Body of pancreas (tissue), 4 donors: Measurements from ENCODE around the gene KRTCAP2.
"Not testable (repeated sequence)": the region's sequence is repeated elsewhere in the genome, so short reads cannot be mapped to it uniquely, and the experiment has no call there.

Experiments used
- POLR2A ChIP-seq, 3 donors: fragments of 450-650 bp; IDR thresholded peaks; one replicate each; pipeline ENCODE4 v1.6.1; 2016; ENCODE audit warnings: antibody characterized with exemption in 3 of 3, mild to moderate bottlenecking in 2 of 3
- TF ChIP-seq, protein P1 (sequence below), 7 experiments: fragments of 450-650 bp in 4 of 7; fragments of 200-600 bp in 3 of 7; sonication (generic) in 3 of 7; IDR thresholded peaks; one replicate each; pipeline ENCODE4 v1.5.1; 2016 to 2019; ENCODE audit warnings: antibody characterized with exemption in 7 of 7

DNA sequence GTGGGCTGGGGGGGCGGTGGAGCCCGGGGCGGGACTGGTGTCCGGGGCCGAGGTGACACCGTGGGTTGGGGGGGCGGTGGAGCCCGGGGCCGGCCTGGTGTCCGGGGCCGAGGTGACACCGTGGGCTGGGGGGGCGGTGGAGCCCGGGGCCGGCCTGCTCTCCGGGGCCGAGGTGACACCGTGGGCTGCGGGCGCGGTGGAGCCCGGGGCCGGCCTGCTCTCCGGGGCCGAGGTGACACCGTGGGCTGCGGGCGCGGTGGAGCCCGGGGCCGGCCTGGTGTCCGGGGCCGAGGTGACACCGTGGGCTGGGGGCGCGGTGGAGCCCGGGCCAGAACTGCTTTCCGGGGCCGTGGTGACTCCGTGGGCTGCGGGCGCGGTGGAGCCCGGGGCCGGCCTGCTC, 16.8 kb upstream of the KRTCAP2 start:
- TF ChIP-seq, protein P1, sequence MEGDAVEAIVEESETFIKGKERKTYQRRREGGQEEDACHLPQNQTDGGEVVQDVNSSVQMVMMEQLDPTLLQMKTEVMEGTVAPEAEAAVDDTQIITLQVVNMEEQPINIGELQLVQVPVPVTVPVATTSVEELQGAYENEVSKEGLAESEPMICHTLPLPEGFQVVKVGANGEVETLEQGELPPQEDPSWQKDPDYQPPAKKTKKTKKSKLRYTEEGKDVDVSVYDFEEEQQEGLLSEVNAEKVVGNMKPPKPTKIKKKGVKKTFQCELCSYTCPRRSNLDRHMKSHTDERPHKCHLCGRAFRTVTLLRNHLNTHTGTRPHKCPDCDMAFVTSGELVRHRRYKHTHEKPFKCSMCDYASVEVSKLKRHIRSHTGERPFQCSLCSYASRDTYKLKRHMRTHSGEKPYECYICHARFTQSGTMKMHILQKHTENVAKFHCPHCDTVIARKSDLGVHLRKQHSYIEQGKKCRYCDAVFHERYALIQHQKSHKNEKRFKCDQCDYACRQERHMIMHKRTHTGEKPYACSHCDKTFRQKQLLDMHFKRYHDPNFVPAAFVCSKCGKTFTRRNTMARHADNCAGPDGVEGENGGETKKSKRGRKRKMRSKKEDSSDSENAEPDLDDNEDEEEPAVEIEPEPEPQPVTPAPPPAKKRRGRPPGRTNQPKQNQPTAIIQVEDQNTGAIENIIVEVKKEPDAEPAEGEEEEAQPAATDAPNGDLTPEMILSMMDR (IDR thresholded peaks at IDR 0.05) = not testable (repeated sequence)
- TF ChIP-seq POLR2A (IDR thresholded peaks at IDR 0.05) = not testable (repeated sequence)
